LNCaP clone FGC (cell line): Measurements from ENCODE around the gene CNST.

Source experiments
- DNase-seq: peaks from one replicate; pipeline ENCODE4 v3.0.0-alpha.2; 2011; ENCODE audit warnings: low read depth
- H3K4me3 ChIP-seq: 2 replicates; pipeline ENCODE4 v1.5.1; 2011; ENCODE audit warnings: mild to moderate bottlenecking, low read depth, low read length, control low read depth
- CTCF ChIP-seq: IDR thresholded peaks from 2 replicates; pipeline ENCODE4 v1.5.1; 2012; ENCODE audit warnings: mild to moderate bottlenecking; ENCODE audit not compliant: control insufficient read depth, insufficient read depth; ENCODE audit errors: extremely low read depth

The CNST gene

GRCh38 chr1:246618240-246618808, 52.1 kb downstream of the CNST start:
- DNase-seq: no peak

GRCh38 chr1:246622035-246622652, 55.9 kb downstream of the CNST start:
- TF ChIP-seq CTCF: no peak
- H3K4me3 ChIP-seq: no peak overlapping the region
- no peak for DNase-seq

More at GRCh38 chr1:246618240-246618808, 52.1 kb downstream of the CNST start:
- H3K4me3 ChIP-seq: peak overlapping the region; percentile 26; the same call in 1 of the 2 replicates
- no peak for TF ChIP-seq CTCF

- no peak for DNase-seq
- no peak overlapping the region for H3K4me3 ChIP-seq
- TF ChIP-seq CTCF: no peak
Observed at GRCh38 chr1:246624091-246624490, 57.8 kb downstream of the CNST start.

GRCh38 chr1:246629030-246629429, 62.8 kb downstream of the CNST start:
- H3K4me3 ChIP-seq: no peak overlapping the region
- no peak for DNase-seq
- TF ChIP-seq CTCF: no peak

- no peak for DNase-seq
- no peak for TF ChIP-seq CTCF
- no peak overlapping the region for H3K4me3 ChIP-seq
Observed at GRCh38 chr1:246629976-246630375, 63.7 kb downstream of the CNST start.

GRCh38 chr1:246631426-246631825, 65.2 kb downstream of the CNST start:
- DNase-seq: peak; percentile 34
- H3K4me3 ChIP-seq: no peak overlapping the region
- no peak for TF ChIP-seq CTCF
